HG03135 (cell line): ENCODE data around the gene L1CAM.

Experiments used
- ATAC-seq: cut with Tn5 transposase; IDR thresholded peaks from one replicate; pipeline ENCODE4 v1.9.1; 2021; ENCODE audit warnings: mild to moderate bottlenecking, moderate library complexity; ENCODE audit not compliant: unreplicated experiment

The L1CAM gene

DNA sequence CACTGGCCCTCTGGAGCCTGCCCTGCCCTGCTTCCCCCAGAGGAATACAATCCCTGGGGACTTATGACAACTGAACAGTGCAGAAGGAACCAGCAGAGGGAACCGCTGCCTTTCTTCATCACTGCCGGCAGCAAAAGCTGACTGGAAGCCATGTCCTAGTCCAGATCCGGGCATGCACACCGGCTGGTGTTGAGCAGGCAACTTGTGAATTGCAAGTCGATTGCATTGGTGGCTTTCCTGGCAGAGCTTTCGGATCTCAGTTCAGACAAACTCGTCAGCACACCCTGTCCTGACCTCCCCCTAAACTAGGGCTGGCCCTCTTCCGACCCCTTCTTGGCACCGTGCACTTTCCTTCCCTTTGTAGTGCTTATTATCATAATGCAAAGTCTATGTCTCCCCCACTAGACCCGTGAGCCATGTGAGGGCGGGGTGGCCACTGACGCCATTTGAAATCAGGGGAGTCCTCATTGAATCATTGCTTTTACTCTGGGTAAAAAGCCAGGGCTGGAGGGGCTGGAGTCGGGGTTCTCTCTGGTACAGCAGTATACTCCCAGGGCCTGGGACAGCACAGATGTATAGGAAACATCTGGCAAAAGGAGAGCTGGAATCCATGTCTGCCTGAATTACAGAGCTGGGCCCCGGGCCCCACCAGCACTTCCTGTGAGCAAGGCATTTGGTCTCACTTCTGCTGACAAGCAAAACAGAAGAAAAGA is 38.3 kb upstream of the L1CAM start:
- no peak for ATAC-seq

- ATAC-seq, result no peak
Measured at GRCh38 chrX:153922932-153923857, 37.2 kb upstream of the L1CAM start.

- ATAC-seq, result no peak
Measured at GRCh38 chrX:153921511-153922446, 35.8 kb upstream of the L1CAM start.

DNA sequence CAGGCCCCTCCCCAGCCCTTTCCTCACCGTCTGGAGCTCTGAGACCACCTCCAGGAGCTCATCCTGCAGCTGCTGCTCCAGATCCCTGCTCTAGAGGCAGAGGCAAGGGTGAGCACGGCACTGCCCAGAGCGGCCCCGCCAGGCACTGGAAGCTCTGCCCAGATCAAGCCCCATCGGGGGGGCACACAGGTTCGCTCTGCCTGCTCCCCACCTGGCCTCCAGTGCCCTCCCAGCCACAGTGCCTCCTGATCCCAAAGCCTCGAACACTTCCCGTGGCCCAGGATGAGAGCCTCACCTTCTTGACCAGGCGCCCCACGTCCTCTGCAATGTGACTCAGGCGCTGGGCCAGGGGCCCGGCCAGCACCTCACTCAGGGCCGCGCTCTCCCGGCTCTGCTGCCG is 35.1 kb upstream of the L1CAM start:
- no peak for ATAC-seq

DNA sequence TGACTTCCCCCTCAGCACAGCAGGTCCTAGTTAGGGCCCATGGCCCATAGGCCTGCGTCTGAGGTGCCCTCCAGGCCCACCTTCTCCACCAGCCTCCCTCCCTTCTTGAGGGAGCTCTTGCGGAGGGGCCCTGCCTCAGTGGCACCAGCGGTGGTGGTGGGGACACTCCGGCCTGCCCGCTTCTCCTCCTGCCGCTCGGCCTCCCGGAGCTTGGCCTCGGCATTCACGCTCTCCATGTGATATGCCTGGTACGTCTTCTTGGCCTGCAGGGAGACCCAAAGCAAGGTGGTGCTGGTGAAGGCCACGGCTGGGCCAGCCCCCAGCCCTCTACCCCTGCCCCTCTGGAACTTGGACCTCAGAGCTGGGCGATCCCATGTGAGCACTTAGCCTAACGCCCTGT is 34.6 kb upstream of the L1CAM start:
- no peak for ATAC-seq

- ATAC-seq, result no peak
Measured at GRCh38 chrX:153919281-153919680, 33.3 kb upstream of the L1CAM start.

DNA sequence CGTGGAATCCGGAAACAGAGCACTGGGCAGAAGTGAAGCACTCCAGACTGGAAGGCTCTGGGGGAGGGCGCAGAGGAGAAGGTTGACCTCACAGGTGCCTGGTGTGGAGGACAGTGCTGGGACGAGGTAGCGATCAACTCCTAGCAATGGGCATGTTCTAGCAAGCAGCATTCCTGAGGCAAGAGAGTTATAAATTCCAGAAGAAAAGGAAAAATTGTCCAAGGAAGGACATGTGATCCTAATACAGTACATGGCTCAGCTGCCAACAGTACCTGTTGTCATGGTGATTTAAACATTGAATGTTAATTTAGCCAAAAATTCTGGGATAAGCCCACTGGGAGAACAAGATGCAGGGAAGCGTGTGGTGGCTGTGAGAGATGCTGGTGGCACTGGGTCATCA is 31.9 kb upstream of the L1CAM start:
- no peak for ATAC-seq

DNA sequence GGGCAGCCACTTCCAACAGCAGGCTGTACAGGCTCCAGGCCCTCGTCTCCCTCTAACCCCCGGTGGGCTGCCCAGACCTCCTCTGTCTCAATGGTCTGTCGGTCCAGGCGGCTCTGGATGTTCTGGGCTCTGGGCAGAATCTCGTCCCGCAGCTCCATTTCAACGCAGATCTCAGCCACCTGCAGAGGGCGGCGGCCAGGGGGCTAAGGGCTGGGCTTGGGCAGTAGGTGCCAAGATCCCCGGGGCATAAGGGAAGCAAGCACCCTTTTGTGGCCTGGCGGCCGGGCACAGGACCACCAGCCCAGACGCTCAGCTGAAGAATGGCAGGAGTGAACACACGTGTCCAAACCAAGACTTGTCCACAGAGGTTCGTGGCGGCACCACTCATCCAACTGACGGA is 27.7 kb upstream of the L1CAM start:
- no peak for ATAC-seq

GRCh38 chrX:153913211-153913610 is 27.2 kb upstream of the L1CAM start:
- ATAC-seq, result no peak

- ATAC-seq, result no peak
Measured at GRCh38 chrX:153911798-153912197, 25.8 kb upstream of the L1CAM start.

GRCh38 chrX:153910446-153910845 is 24.5 kb upstream of the L1CAM start:
- ATAC-seq, result no peak

- ATAC-seq, result no peak
Measured at GRCh38 chrX:153909980-153910360, 24.0 kb upstream of the L1CAM start.

DNA sequence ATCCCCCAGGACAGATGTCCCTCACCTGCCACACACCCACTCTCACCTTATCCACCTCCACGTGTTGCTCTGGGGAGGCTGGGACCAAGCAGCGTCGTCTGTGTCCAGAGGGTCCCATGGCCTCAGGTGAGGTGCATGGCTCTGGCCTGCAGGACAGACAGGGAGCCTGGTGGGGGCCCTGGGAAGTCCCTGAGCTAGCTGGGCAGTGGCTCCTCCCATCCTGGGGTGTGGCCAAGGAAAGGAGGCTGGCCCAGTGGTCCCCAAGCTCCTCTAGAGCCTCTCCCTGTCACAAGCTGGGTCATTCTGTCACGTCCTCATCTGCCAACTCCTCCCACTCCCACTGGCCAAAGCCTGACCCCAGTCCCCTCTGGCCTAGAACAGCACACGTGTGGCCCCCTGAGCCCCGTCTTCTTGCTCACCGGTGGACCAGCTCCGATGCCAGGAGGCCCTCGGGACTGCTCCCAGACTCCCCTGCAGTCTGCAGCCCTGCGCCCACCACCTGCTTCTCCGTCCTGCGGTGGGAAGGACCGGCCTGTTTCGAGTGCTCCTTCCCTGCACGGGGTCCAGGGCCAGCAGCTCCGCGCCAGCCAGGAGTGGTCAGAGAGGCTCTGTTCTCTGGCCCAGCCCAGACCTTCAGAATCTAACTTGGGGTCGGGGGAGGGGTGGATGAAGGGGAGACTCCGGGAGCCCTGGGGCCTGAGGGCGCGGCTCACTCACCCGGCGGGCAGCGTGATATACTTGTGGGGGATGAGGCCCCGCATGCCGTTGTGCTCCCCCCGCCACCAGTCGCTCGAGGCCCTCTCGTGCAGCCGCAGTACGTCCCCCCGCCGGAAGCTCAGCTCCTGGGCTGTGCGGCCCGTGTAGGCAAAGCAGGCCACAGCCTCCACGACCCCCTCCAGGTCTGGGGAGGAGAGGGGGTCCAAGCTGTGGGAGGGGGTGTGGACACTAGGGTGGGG is 23.3 kb upstream of the L1CAM start:
- no peak for ATAC-seq

DNA sequence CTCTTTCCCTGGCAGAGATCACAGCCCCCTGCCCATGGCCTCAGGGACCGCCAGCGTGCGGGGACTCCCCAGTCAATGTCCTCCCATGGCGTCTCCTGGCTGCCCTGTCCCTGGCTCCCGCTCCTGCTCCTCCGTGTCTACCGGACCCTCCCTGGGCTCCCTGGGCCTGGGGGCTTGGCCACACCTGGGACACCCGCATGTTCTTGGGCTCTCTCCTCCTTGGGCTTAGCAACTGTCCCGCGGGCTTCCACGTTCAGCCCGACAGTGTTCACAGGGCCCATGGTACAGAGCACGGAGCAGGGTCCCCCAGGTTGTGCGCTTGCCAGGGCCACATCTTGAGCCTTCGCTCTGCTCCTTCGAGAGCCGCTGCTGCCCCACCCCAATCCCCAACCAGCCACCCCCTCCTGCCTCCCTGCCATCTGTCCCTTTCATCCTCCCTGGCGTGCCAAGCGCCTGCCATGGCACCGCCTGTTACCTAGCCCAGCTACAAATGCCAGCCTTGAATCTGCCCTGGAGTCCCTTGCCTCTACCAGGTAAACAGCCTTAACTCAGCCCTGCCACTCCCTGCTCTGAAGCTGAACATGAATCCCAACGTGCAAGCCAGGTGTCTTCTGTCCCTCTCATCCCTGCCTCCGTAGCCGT is 22.4 kb upstream of the L1CAM start:
- no peak for ATAC-seq

GRCh38 chrX:153907456-153907855 is 21.5 kb upstream of the L1CAM start:
- no peak for ATAC-seq

GRCh38 chrX:153906126-153906917 is 20.3 kb upstream of the L1CAM start:
- no peak for ATAC-seq

DNA sequence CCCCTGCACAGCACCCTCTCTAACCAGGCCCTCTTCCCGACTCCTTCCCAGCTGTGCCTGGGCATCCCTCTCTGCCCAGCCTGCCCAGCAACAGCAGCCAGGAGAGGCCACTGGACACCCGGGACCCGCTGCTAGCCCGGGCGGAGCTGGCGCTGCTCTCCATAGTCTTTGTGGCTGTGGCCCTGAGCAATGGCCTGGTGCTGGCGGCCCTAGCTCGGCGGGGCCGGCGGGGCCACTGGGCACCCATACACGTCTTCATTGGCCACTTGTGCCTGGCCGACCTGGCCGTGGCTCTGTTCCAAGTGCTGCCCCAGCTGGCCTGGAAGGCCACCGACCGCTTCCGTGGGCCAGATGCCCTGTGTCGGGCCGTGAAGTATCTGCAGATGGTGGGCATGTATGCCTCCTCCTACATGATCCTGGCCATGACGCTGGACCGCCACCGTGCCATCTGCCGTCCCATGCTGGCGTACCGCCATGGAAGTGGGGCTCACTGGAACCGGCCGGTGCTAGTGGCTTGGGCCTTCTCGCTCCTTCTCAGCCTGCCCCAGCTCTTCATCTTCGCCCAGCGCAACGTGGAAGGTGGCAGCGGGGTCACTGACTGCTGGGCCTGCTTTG is 19.6 kb upstream of the L1CAM start:
- ATAC-seq, result no peak
